Transverse colon (tissue), 4 donors: Measurements from ENCODE around the gene GAP43. TPM values are rescaled to one million over a fixed set of nuclear protein-coding genes. Genes with fewer than 3 reads are reported as not detected.

Source experiments
- DNase-seq: peaks from one replicate; pipeline ENCODE4 v3.0.0-alpha.2; 2019
- H3K27ac ChIP-seq, 4 donors: fragments of 200-600 bp; sonication (generic); 2 replicates each; pipeline ENCODE4 v1.5.1; 2016 to 2018; ENCODE audit warnings: inconsistent platforms in 4 of 4
- H3K27me3 ChIP-seq: fragments of 200-600 bp; sonication (generic); 2 replicates; pipeline ENCODE4 v1.5.1; 2017; ENCODE audit warnings: inconsistent platforms
- H3K36me3 ChIP-seq, 4 donors: fragments of 200-600 bp; sonication (generic); 2 replicates each; pipeline ENCODE4 v1.5.1; 2017 to 2019; ENCODE audit warnings: inconsistent platforms in 4 of 4
- H3K4me1 ChIP-seq, 4 donors: fragments of 200-600 bp; sonication (generic); 2 replicates each; pipeline ENCODE4 v1.5.1; 2017 to 2020; ENCODE audit warnings: inconsistent platforms in 4 of 4
- H3K4me3 ChIP-seq, 4 donors: fragments of 200-600 bp; sonication (generic); 1 replicate in 1 of 4; 2 replicates in 3 of 4; pipeline versions ENCODE4 v1.5.1 to v1.6.1; 2017 to 2019; ENCODE audit warnings: inconsistent platforms in 4 of 4
- H3K9me3 ChIP-seq, 2 donors: fragments of 200-600 bp; sonication (generic); 2 replicates each; pipeline ENCODE4 v1.5.1; 2017 to 2019; ENCODE audit warnings: inconsistent platforms in 2 of 2
- CTCF ChIP-seq, 5 experiments: fragments of 200-600 bp in 3 of 5; fragments of 450-650 bp in 2 of 5; sonication (generic) in 3 of 5; IDR thresholded peaks; 1 replicate in 2 of 5; 2 replicates in 3 of 5; pipeline ENCODE4 v1.5.1; 2016 to 2017; ENCODE audit warnings: antibody characterized with exemption in 5 of 5, inconsistent platforms in 3 of 5, mild to moderate bottlenecking in 2 of 5, moderate library complexity in 1 of 5
- EP300 ChIP-seq: sonication (generic); formaldehyde crosslinking; IDR thresholded peaks from one replicate; pipeline ENCODE4 v1.6.1; 2017; ENCODE audit warnings: antibody characterized with exemption, low read depth
- POLR2A ChIP-seq: fragments of 450-650 bp; IDR thresholded peaks from one replicate; pipeline ENCODE4 v1.6.1; 2016; ENCODE audit warnings: antibody characterized with exemption, mild to moderate bottlenecking, moderate library complexity
- POLR2AphosphoS5 ChIP-seq, 3 donors: sonication (generic); formaldehyde crosslinking; IDR thresholded peaks; one replicate each; pipeline ENCODE4 v1.6.1; 2016; ENCODE audit warnings: antibody characterized with exemption in 3 of 3
- WGBS, 2 donors: methylation state at CpG; one replicate each; pipeline ENCODE4 v1.1.5; 2018; ENCODE audit warnings: low coverage in 1 of 2; 5-methylcytosine and 5-hydroxymethylcytosine counted together
- in situ Hi-C, 4 donors: fragments of 200-750 bp; cut with MboI; loops; one replicate each; pipeline versions ENCODE4 v1.15.0 to v1.15.1; 2017; ENCODE audit warnings: low sequenced_read_pairs in 3 of 4, low pct_ligation_motif_present in 1 of 4, low pct_unique_long_range_greater_than_20kb in 1 of 4
- intact Hi-C: fragments of 100-400 bp; cut with DNase I; formaldehyde crosslinking; loops from one replicate; pipeline ENCODE4 v1.15.1; 2023; ENCODE audit warnings: low total_unique reads
- total RNA-seq, 4 donors: library from RNA; depleted of rRNA; stranded (reverse); fragments of >200 nt; gene quantifications; one replicate each; pipeline ENCODE4 v1.1.0, GENCODE V29; 2016

GAP43 gene
- total RNA-seq, 4 donors from 2014 or later = 2.2 to 3.5 (median 2.6) TPM; not detected in 1

DNA sequence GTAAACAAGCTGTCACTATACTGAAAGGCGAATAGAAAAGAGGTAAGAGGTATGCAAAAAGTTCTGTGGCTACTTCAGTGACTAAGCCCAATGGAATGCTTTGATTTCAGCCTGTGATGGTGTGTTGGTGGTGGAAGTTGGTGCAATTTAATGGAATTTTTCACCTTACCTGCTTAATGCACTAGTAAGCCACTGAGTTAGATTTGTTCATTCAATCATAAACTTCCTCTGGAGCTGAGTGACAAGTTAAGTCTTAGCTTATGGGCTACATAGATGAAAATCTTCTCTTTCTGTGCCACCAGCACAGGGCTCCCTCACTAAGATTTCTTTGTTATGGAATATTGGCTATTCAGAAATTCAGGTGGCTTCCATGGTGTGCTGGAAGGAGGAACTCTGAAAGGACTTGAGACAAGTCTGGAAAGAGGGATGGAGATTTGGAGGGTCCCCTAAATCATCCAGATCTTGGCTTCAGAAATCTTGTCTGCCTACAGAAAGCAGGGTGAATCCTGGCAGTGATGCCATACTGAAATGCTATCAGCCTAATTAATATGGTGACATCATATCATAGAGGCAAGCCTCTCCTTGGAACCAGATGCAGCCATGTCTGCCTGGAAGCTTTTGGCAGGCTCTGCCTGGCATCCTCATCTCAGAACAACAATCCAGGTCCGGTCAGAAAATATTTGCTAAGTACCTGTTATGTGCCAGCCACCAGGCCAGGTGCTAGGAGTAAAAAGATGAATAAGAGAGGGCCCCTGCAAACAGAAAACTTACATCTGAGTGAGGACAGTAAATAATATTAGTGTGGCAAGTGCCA lies 8.1 kb upstream of the GAP43 start:
- intact Hi-C loops (no loop called here), in situ Hi-C loops (no loop called here)
- TF ChIP-seq CTCF (IDR thresholded peaks at IDR 0.05) (no peak), EP300 (no peak)
- no peaks in the 10 kb centered on the region for H3K4me1 ChIP-seq
- H3K36me3 ChIP-seq = no peaks in the 10 kb centered on the region
- DNase-seq = no peak
- 86 to 100% methylated on average over 1 to 2 of the region's 2 CpGs for WGBS, 2 donors
- H3K9me3 ChIP-seq = no peaks in the 10 kb centered on the region
- H3K4me3 ChIP-seq = no peak overlapping the region
- no peaks in the 10 kb centered on the region for H3K27me3 ChIP-seq
- H3K27ac ChIP-seq = no peak overlapping the region

- WGBS, 2 donors = 72 to 74% methylated on average over 4 of the region's 4 CpGs
- H3K9me3 ChIP-seq = no peaks in the 10 kb centered on the region
- H3K27ac ChIP-seq = no peak overlapping the region
- no peaks in the 10 kb centered on the region for H3K4me1 ChIP-seq
- DNase-seq = no peak
- intact Hi-C loops = no loop called here
- no peaks in the 10 kb centered on the region for H3K27me3 ChIP-seq
- no peak for TF ChIP-seq POLR2A
- no peak for TF ChIP-seq EP300
- TF ChIP-seq POLR2AphosphoS5 (IDR thresholded peaks at IDR 0.05) = no peak
- no peak for TF ChIP-seq CTCF (IDR thresholded peaks at IDR 0.05)
- no peak overlapping the region for H3K4me3 ChIP-seq
- in situ Hi-C loops = no loop called here
- H3K36me3 ChIP-seq = no peaks in the 10 kb centered on the region
These were observed 6.8 kb upstream of the GAP43 start for GRCh38 chr3:115616461-115616860.

DNA sequence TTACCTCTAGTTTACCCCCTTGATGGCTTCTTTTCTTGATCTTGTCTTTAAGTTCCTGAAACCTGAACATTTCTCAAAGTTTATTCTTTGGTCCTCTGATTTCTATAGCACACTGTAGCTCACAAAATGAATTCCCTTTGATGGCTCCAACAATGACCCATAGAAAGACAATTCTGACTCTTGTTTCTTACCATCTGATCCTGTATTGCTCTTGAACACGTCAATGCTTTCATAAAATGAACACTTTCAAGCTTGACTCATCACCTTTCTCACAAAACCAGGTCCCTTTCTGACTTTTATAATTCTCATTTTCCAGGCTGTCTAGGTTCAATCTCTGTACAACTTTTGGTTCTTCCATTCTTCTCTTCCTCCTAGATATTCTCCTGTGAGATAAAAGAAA lies 5.7 kb upstream of the GAP43 start:
- Histone ChIP-seq H3K27me3 (peaks cover 2% of the 10 kb centered on the region), H3K9me3 (no peaks in the 10 kb centered on the region), H3K4me1 (no peaks in the 10 kb centered on the region), H3K4me3 (no peak overlapping the region), H3K36me3 (no peaks in the 10 kb centered on the region), H3K27ac (no peak overlapping the region)
- in situ Hi-C loops (no loop called here), intact Hi-C loops (no loop called here)
- WGBS, 2 donors = 62 to 73% methylated on average over 1 of the region's 1 CpG
- no peak for TF ChIP-seq POLR2A
- no peak for TF ChIP-seq EP300
- no peak for TF ChIP-seq POLR2AphosphoS5 (IDR thresholded peaks at IDR 0.05)
- DNase-seq = no peak

GRCh38 chr3:115624029-115624741 lies 875 bp downstream of the GAP43 start:
- no peaks in the 10 kb centered on the region for H3K36me3 ChIP-seq
- no peak overlapping the region for H3K27ac ChIP-seq
- no peak for TF ChIP-seq POLR2A
- TF ChIP-seq EP300 = no peak
- TF ChIP-seq POLR2AphosphoS5 (IDR thresholded peaks at IDR 0.05) = no peak
- no peak for TF ChIP-seq CTCF (IDR thresholded peaks at IDR 0.05)
- WGBS, 2 donors = 14 to 19% methylated on average over 10 to 11 of the region's 11 CpGs
- no peaks in the 10 kb centered on the region for H3K9me3 ChIP-seq
- in situ Hi-C loops (no loop called here), intact Hi-C loops (no loop called here)
- peaks cover 0 to 7% (median 2%) of the 10 kb centered on the region in 4 donors for H3K4me1 ChIP-seq
- no peak for DNase-seq
- no peak overlapping the region for H3K4me3 ChIP-seq
- peaks cover 44% of the 10 kb centered on the region for H3K27me3 ChIP-seq
